Thoracic aorta (tissue), 2 donors: ENCODE results near the gene TAF8. TPM values are rescaled to one million over a fixed set of nuclear protein-coding genes. Genes with fewer than 3 reads are reported as not detected.

Experiments
- ATAC-seq: fragments of 150-250 bp; one replicate; pipeline ENCODE4 v1.8.0; 2017; ENCODE audit warnings: low read depth; ENCODE audit not compliant: insufficient number of reproducible peaks, low FRiP score
- DNase-seq: peaks from one replicate; pipeline ENCODE4 v3.0.0-alpha.2; 2020; ENCODE audit warnings: low spot score
- H3K27ac ChIP-seq, 2 donors: fragments of 200-600 bp; sonication (generic); 1 replicate in 1 of 2; 2 replicates in 1 of 2; pipeline ENCODE4 v1.5.1; 2016; ENCODE audit warnings: mild to moderate bottlenecking in 2 of 2, moderate library complexity in 2 of 2
- H3K27me3 ChIP-seq: fragments of 200-600 bp; sonication (generic); replicated peaks from 2 replicates; pipeline ENCODE4 v1.6.0; 2016; ENCODE audit warnings: mild to moderate bottlenecking; ENCODE audit not compliant: insufficient read depth
- H3K36me3 ChIP-seq: fragments of 200-600 bp; sonication (generic); one replicate; pipeline ENCODE4 v1.5.1; 2016
- H3K4me1 ChIP-seq, 2 donors: fragments of 200-600 bp; sonication (generic); 1 replicate in 1 of 2; 2 replicates in 1 of 2; pipeline versions ENCODE4 v1.5.1 to v1.6.0; 2016; ENCODE audit warnings: low read depth in 2 of 2, mild to moderate bottlenecking in 1 of 2; ENCODE audit not compliant: control insufficient read depth in 1 of 2
- H3K4me3 ChIP-seq: fragments of 200-600 bp; sonication (generic); 2 replicates; pipeline ENCODE4 v1.5.1; 2016; ENCODE audit warnings: mild to moderate bottlenecking
- H3K9me3 ChIP-seq: fragments of 200-600 bp; sonication (generic); 2 replicates; pipeline ENCODE4 v1.5.1; 2016
- CTCF ChIP-seq: fragments of 200-600 bp; sonication (generic); IDR thresholded peaks from one replicate; pipeline ENCODE4 v1.5.1; 2019; ENCODE audit warnings: antibody characterized with exemption
- total RNA-seq, 2 donors: library from RNA; depleted of rRNA; stranded (reverse); fragments of >200 nt; gene quantifications; one replicate each; pipeline versions ENCODE4 v1.1.0 to v1.2.3, GENCODE V29; 2016

TAF8 gene
- total RNA-seq, 2 donors from 2014 or later: 24.5 to 40.8 TPM

- Histone ChIP-seq H3K27ac (no peak overlapping the region), H3K27me3 (no peaks in the 10 kb centered on the region), H3K9me3 (no peaks in the 10 kb centered on the region), H3K4me3 (no peak overlapping the region), H3K4me1 (no peaks in the 10 kb centered on the region), H3K36me3 (no peaks in the 10 kb centered on the region)
- ATAC-seq (no peak), DNase-seq (no peak)
- TF ChIP-seq CTCF: no peak
Observed at GRCh38 chr6:42093582-42094329, 43.4 kb downstream of the TAF8 start.

DNA sequence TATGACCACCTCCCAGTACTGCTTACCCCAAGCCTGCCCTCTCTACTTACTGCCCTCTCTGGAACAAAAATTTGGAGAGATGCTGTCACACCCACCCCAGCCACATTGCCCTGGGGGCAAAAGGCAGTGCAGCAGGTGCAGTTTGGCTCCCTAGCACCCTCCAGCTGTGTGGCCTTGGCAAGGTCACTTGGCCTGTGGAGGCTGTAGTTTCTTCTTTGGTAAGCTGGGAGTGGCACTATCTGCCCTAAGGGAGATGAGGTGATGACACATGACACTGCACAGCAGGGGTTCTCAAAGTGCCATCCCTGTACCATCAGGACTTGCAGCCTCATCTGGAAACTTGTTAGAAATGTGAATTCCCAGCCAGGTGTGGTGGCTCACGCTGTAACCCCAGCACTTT lies 44.8 kb downstream of the TAF8 start:
- no peak for TF ChIP-seq CTCF
- DNase-seq (no peak), ATAC-seq (no peak)
- no peak overlapping the region for H3K4me3 ChIP-seq
- no peaks in the 10 kb centered on the region for H3K4me1 ChIP-seq
- H3K27me3 ChIP-seq: no peaks in the 10 kb centered on the region
- no peak overlapping the region for H3K27ac ChIP-seq
- H3K9me3 ChIP-seq: no peaks in the 10 kb centered on the region
- H3K36me3 ChIP-seq: no peaks in the 10 kb centered on the region

DNA sequence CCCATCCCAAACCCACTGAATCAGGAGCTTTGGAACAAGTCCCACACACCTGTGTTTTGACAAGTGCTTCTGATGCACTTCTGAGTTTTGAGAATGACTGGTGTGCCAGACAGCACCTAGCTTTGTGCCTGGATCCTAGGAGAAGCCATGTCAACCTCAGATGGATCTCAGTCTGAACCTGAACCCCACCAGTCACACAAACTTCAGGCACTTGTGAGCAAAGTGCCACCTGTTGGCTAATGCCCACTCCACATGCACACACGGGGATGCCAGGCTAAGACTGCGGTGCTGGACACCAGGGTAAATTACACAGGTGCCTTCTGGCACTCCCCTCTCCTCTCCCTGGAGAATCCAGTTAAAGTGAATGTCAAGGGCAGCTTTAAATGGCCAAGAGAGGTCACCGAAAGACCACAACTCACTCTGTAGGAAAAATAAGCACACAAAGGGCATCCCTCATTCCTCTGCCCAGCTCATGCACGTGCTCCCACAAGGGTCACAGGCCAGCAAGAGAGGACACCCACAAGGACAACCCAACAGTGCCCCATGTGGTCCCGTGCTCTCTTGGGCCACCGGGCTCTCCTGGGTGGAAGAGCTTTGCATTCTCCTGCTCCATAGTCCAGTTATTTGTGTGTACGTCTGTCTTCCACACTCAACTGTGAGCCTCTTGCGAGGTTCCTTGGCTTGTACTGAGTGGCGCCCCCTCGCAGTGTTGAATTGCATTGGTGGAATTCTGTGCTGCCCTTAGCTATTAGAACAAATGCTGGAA lies 45.6 kb downstream of the TAF8 start:
- Histone ChIP-seq H3K27ac (no peak overlapping the region), H3K27me3 (no peaks in the 10 kb centered on the region), H3K4me3 (no peak overlapping the region), H3K36me3 (no peaks in the 10 kb centered on the region), H3K4me1 (no peaks in the 10 kb centered on the region), H3K9me3 (no peaks in the 10 kb centered on the region)
- no peak for TF ChIP-seq CTCF
- DNase-seq (no peak), ATAC-seq (no peak)

DNA sequence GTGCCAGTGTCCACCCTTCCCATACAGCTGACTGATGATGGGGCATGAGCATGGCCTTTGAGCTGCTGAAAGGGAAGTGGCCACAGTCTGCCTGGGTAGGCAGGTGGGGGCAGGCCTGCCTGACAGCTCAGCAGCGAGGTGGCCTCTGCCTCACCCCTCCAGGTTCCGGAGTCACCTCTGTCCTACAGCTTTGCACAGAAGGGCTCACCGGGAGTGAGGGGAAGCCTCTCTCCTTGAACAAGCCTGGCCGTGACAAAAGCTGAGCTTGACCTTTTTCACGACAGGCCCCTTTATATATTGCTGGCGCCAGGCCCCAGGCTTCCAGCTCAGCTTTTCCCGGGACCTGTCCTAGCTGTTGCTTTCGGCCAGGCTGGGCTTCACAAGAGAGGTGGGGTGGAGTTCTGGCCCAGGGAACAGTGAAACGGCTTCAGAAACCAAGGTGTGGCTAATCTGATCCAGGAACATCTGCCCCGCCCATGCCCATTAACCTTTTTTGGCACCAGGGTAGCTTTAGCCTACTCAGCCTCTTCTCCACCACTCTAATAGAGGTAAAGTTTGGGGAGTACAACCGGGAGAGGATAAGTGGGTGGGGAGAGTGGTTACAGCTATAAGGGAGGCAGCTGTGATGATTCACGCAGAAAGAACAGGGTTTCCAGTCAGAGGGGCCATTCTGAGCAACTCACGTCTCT lies 49.2 kb downstream of the TAF8 start:
- peaks cover 1 to 4% of the 10 kb centered on the region in 2 donors for H3K4me1 ChIP-seq
- no peak overlapping the region for H3K4me3 ChIP-seq
- DNase-seq: no peak
- no peak for ATAC-seq
- no peaks in the 10 kb centered on the region for H3K27me3 ChIP-seq
- no peak for TF ChIP-seq CTCF
- H3K9me3 ChIP-seq: no peaks in the 10 kb centered on the region
- H3K27ac ChIP-seq: no peak overlapping the region
- H3K36me3 ChIP-seq: no peaks in the 10 kb centered on the region
